ENCODE measurements around the gene CACNA1S.
A peak's percentile ranks its signal among the peaks of the same experiment; 100 is the strongest.

The CACNA1S gene

GRCh38 chr1:201093561-201093960 is 18.7 kb downstream of the CACNA1S start:
- DNase-seq (ENCODE audit: low read depth): no peak

GRCh38 chr1:201092738-201093137 is 19.5 kb downstream of the CACNA1S start:
- no peak for DNase-seq (ENCODE audit: low read depth)

- DNase-seq (ENCODE audit: low read depth): no peak
Observed at GRCh38 chr1:201091256-201091655, 21.0 kb downstream of the CACNA1S start.

GRCh38 chr1:201090541-201090940 is 21.7 kb downstream of the CACNA1S start:
- no peak for DNase-seq (ENCODE audit: low read depth)

- DNase-seq (ENCODE audit: low read depth): no peak
Observed at GRCh38 chr1:201089596-201089995, 22.6 kb downstream of the CACNA1S start.

- no peak for DNase-seq (ENCODE audit: low read depth)
Observed at GRCh38 chr1:201088901-201089525, 23.2 kb downstream of the CACNA1S start.

- DNase-seq (ENCODE audit: low read depth): no peak
Observed at GRCh38 chr1:201088395-201088794, 23.8 kb downstream of the CACNA1S start.

- peak; percentile 29 for DNase-seq (ENCODE audit: low read depth)
Observed at GRCh38 chr1:201085902-201086735, 26.1 kb downstream of the CACNA1S start.

- DNase-seq (ENCODE audit: low read depth): no peak
Observed at GRCh38 chr1:201084295-201084694, 27.9 kb downstream of the CACNA1S start.

GRCh38 chr1:201083741-201084140 is 28.5 kb downstream of the CACNA1S start:
- no peak for DNase-seq (ENCODE audit: low read depth)

- no peak for DNase-seq (ENCODE audit: low read depth)
Observed at GRCh38 chr1:201080135-201080534, 32.1 kb downstream of the CACNA1S start.

GRCh38 chr1:201077736-201078135 is 34.5 kb downstream of the CACNA1S start:
- no peak for DNase-seq (ENCODE audit: low read depth)

GRCh38 chr1:201077116-201077515 is 35.1 kb downstream of the CACNA1S start:
- no peak for DNase-seq (ENCODE audit: low read depth)

- no peak for DNase-seq (ENCODE audit: low read depth)
Observed at GRCh38 chr1:201076092-201076491, 36.1 kb downstream of the CACNA1S start.

GRCh38 chr1:201074018-201074417 is 38.2 kb downstream of the CACNA1S start:
- no peak for DNase-seq (ENCODE audit: low read depth)

GRCh38 chr1:201072922-201073321 is 39.3 kb downstream of the CACNA1S start:
- DNase-seq (ENCODE audit: low read depth): no peak

- peak; percentile 10 for DNase-seq (ENCODE audit: low read depth)
Observed at GRCh38 chr1:201072149-201072548, 40.1 kb downstream of the CACNA1S start.

GRCh38 chr1:201069636-201070035 is 42.6 kb downstream of the CACNA1S start:
- no peak for DNase-seq (ENCODE audit: low read depth)

GRCh38 chr1:201068976-201069375 is 43.2 kb downstream of the CACNA1S start:
- DNase-seq (ENCODE audit: low read depth): no peak

- no peak for DNase-seq (ENCODE audit: low read depth)
Observed at GRCh38 chr1:201066986-201067385, 45.2 kb downstream of the CACNA1S start.

- no peak for DNase-seq (ENCODE audit: low read depth)
Observed at GRCh38 chr1:201065686-201066085, 46.5 kb downstream of the CACNA1S start.

- no peak for DNase-seq (ENCODE audit: low read depth)
Observed at GRCh38 chr1:201064806-201065205, 47.4 kb downstream of the CACNA1S start.

- DNase-seq (ENCODE audit: low read depth): no peak
Observed at GRCh38 chr1:201063145-201063544, 49.1 kb downstream of the CACNA1S start.
